NB4 (cell line): Measurements from ENCODE around the gene C5orf63.

Source experiments
- CTCF ChIP-seq: IDR thresholded peaks from one replicate; pipeline ENCODE4 v1.5.1; 2012; ENCODE audit warnings: low read depth, low read length
- POLR2A ChIP-seq: IDR thresholded peaks from 2 replicates; pipeline ENCODE4 v1.6.1; 2011; ENCODE audit warnings: mild to moderate bottlenecking; ENCODE audit not compliant: insufficient read length; ENCODE audit errors: extremely low read depth

GRCh38 chr5:127085371-127085770 is 12.1 kb upstream of the C5orf63 start:
- TF ChIP-seq POLR2A (no peak), CTCF (no peak)
